Measurements from ENCODE around the gene KCTD13. TPM values are rescaled to one million over a fixed set of nuclear protein-coding genes. Genes with fewer than 3 reads are reported as not detected.
A peak's percentile ranks its signal among the peaks of the same experiment; 100 is the strongest.
"Not testable (repeated sequence)": the region's sequence is repeated elsewhere in the genome, so short reads cannot be mapped to it uniquely, and the experiment has no call there.

The KCTD13 gene
- total RNA-seq, 1 experiment from 2014 or later, result 5.3 TPM

DNA sequence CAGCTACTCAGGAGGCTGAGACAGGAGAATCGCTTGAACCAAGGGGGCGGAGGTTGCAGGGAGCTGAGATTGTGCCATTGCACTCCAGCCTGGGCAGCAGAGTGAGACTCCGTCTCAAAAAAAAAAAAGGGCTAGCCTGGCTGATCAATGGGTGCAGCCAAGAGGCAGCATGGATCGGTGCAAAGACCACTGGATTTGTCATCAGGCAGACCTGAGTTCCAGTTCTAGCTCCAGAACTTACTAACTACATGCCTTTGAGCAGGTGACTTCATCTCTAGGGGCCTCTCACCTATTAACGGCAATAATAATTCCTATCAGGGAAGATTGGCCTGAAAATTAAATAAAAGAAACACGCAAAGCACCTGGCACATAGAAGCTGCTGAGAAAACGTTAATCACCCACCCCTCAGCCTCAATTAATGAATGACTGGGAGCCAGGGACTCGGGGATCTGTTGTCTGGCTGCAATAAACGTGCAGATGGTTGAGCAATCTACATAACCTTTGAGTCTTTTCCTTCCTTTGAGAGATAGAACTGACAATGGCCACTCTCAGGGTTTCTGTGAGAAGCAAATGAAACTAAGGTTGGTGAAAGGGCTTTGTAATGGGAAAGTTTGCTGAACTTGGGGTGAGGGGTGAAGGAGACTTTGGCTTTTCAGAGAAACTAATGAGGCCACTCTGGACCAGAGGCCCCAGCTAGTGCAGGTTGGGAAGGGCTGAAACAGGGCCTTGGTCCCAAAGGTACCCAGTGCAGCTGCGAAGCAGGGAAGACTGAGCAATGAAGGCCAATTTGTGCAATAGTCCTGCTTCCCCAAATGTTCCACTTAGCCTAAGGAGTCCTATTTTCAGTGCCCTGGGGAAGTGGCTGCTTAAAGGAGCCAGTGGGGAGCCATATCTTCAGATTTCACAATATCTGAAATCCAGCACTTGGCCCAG, 34.2 kb downstream of the KCTD13 start:
- Histone ChIP-seq H3K4me3 (no peak overlapping the region), H3K27me3 (no peaks in the 10 kb centered on the region), H3K27ac (no peak overlapping the region), H3K36me3 (no peaks in the 10 kb centered on the region), H3K4me1 (no peaks in the 10 kb centered on the region), H3K9me3 (replicated peaks) (no peaks in the 10 kb centered on the region)
- no peak for DNase-seq

DNA sequence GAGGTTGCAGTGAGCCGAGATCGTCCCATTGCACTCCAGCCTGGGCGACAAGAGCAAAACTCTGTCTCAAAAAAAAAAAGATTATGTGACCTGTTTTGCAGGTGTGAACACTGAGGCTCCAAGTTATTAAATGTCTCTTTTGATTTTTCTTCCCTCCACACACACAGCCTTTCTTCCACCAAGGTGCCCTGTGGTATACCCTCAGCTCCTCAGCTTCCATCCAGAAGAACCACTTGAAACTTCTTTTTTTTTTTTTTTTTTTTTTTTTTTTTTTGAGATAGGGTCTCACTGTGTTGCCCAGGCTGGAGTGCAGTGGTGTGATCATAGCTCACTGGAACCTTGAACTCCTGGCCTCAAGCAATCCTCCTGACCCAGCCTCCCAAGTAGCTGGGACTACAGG, 36.7 kb downstream of the KCTD13 start:
- H3K27ac ChIP-seq; DNase-seq; H3K9me3 ChIP-seq (replicated peaks); H3K4me3 ChIP-seq; H3K36me3 ChIP-seq; H3K27me3 ChIP-seq; H3K4me1 ChIP-seq: not testable (repeated sequence)

DNA sequence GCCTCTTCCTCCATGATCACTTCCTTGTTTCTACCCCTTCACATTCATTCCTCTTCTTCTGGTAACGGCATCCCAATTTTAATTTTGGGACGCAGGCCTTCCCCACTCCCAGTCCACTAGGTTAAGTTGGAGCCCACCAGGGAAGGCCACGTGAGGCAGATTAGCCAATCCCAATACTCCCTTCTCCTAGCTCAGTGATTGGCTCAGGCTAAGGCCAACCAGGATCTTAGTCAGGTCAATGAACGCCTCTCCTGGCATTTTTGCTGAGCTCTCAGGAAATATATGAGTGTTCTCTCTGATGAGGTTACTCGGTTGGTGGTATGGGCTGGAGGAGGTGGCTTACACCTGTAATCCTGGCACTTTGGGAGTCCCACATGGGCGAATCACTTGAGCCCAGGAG, 42.0 kb downstream of the KCTD13 start:
- Histone ChIP-seq H3K9me3 (replicated peaks) (no peaks in the 10 kb centered on the region), H3K27ac (no peak overlapping the region), H3K4me1 (no peaks in the 10 kb centered on the region), H3K27me3 (no peaks in the 10 kb centered on the region), H3K4me3 (no peak overlapping the region), H3K36me3 (no peaks in the 10 kb centered on the region)
- no peak for DNase-seq

DNA sequence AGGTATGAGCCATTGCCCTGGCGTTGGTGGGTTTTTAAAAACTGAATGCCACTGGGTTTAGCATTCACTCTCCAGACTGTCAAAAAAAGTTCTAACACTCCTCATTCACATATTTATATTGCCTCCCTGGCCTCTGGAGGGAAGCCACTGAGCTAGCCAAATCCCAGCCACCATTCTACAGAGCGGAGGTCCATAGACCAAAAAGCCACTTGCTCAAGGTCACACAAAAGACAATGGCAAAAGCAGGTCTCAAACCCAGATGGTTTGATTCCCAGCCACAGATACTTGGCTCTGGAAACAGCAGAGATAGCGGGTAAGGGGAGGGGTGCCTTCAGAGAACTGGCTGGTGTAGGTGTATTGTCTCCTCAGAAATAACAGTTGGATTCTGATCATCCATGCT, 45.0 kb downstream of the KCTD13 start:
- Histone ChIP-seq H3K9me3 (replicated peaks) (no peaks in the 10 kb centered on the region), H3K4me3 (no peak overlapping the region)
- no peak for DNase-seq

GRCh38 chr16:29878172-29878571, 47.9 kb downstream of the KCTD13 start:
- DNase-seq, result no peak
- Histone ChIP-seq H3K4me1 (no peaks in the 10 kb centered on the region), H3K27me3 (no peaks in the 10 kb centered on the region), H3K36me3 (no peaks in the 10 kb centered on the region), H3K4me3 (no peak overlapping the region), H3K27ac (no peak overlapping the region), H3K9me3 (replicated peaks) (no peaks in the 10 kb centered on the region)

More for the DNA sequence above, 45.0 kb downstream of the KCTD13 start:
- H3K27ac ChIP-seq, result no peak overlapping the region
- H3K4me1 ChIP-seq, result no peaks in the 10 kb centered on the region
- no peaks in the 10 kb centered on the region for H3K27me3 ChIP-seq
- H3K36me3 ChIP-seq, result no peaks in the 10 kb centered on the region

DNA sequence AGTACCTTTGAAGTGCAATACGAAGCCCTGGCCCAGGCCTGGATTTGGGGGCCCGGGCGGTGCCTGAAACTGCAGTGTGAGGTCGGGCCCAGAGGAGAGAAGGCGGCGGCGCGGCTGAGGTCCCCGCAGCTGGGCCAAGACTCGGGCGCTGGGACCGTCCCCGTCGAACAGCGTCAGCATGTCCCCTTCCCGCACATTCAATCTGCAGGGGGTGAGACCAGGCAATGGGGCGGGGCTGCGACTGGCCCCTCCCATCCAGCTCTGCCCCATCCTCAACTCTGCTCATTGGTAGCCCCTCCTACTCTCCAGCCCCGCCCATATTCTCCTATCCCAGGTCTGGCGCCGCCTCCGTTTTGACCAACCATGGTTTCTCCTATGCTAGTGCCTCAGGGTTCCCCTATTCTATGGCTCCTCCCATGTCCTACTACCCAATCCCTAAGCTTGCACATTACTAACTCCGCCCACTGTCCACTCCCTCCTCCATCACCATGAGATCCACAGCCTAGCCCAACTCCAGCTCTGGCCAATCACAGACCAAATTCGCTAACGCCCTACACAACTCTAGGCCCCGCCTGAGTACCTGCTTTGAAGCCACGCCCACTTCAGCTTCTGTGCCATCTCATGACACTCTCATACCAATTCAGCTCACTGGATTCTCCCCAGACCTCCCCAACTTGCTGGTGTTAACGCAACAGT, 48.6 kb downstream of the KCTD13 start:
- H3K27ac ChIP-seq, result no peak overlapping the region
- no peaks in the 10 kb centered on the region for H3K36me3 ChIP-seq
- DNase-seq, result peak; percentile 12 to 29
- H3K4me3 ChIP-seq, result no peak overlapping the region
- H3K9me3 ChIP-seq (replicated peaks), result no peaks in the 10 kb centered on the region
- H3K27me3 ChIP-seq, result no peaks in the 10 kb centered on the region; the same call in 1 of the 2 replicates
- H3K4me1 ChIP-seq, result no peaks in the 10 kb centered on the region

- H3K4me3 ChIP-seq, result no peak overlapping the region
- no peaks in the 10 kb centered on the region for H3K4me1 ChIP-seq
- H3K27me3 ChIP-seq, result no peaks in the 10 kb centered on the region; the same call in 1 of the 2 replicates
- no peaks in the 10 kb centered on the region for H3K9me3 ChIP-seq (replicated peaks)
- H3K27ac ChIP-seq, result no peak overlapping the region
- DNase-seq, result no peak
- no peaks in the 10 kb centered on the region for H3K36me3 ChIP-seq
These were observed 49.3 kb downstream of the KCTD13 start for GRCh38 chr16:29876594-29877249.

- Histone ChIP-seq H3K27ac (no peak overlapping the region), H3K27me3 (no peaks in the 10 kb centered on the region; the same call in 1 of the 2 replicates), H3K4me3 (no peak overlapping the region), H3K9me3 (replicated peaks) (no peaks in the 10 kb centered on the region), H3K36me3 (no peaks in the 10 kb centered on the region), H3K4me1 (no peaks in the 10 kb centered on the region)
- DNase-seq, result no peak
These were observed 49.8 kb downstream of the KCTD13 start for GRCh38 chr16:29876217-29876593.

DNA sequence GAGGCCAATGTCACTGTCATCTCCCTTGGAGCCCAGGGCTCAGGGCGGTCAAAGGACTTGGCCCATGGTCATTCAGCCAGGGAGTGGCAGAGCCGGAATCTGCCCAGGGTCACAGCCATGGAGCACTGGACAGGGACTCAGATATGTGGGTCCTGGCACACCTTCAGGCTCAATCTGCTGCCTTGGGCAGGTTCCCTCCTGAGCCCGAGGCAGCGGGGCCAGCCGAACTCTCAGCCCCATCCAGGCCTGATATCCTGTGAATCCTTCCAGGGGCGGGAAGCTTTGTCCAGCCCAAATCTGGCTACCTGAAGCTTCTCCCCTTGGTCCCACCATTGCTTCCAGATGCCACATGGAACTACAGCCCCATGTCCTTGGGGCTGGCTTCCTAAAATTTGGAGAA, 50.8 kb downstream of the KCTD13 start:
- no peaks in the 10 kb centered on the region for H3K9me3 ChIP-seq (replicated peaks)
- DNase-seq, result no peak
- H3K4me3 ChIP-seq, result no peak overlapping the region
- no peaks in the 10 kb centered on the region for H3K36me3 ChIP-seq
- no peak overlapping the region for H3K27ac ChIP-seq
- no peaks in the 10 kb centered on the region for H3K4me1 ChIP-seq
- no peaks in the 10 kb centered on the region; the same call in 1 of the 2 replicates for H3K27me3 ChIP-seq

GRCh38 chr16:29873319-29873718, 52.7 kb downstream of the KCTD13 start:
- Histone ChIP-seq H3K27me3 (peaks cover 3% of the 10 kb centered on the region; the same call in 1 of the 2 replicates), H3K4me3 (no peak overlapping the region)

GRCh38 chr16:29871822-29872546, 54.0 kb downstream of the KCTD13 start:
- H3K4me1 ChIP-seq, result no peaks in the 10 kb centered on the region
- H3K4me3 ChIP-seq, result no peak overlapping the region
- DNase-seq, result no peak
- H3K9me3 ChIP-seq (replicated peaks), result no peaks in the 10 kb centered on the region
- H3K27me3 ChIP-seq, result peaks cover 3% of the 10 kb centered on the region; the same call in 1 of the 2 replicates
- H3K27ac ChIP-seq, result no peak overlapping the region
- H3K36me3 ChIP-seq, result no peaks in the 10 kb centered on the region

More at GRCh38 chr16:29873319-29873718, 52.7 kb downstream of the KCTD13 start:
- H3K9me3 ChIP-seq (replicated peaks), result no peaks in the 10 kb centered on the region
- no peaks in the 10 kb centered on the region for H3K4me1 ChIP-seq
- no peak for DNase-seq
- H3K27ac ChIP-seq, result no peak overlapping the region
- no peaks in the 10 kb centered on the region for H3K36me3 ChIP-seq

DNA sequence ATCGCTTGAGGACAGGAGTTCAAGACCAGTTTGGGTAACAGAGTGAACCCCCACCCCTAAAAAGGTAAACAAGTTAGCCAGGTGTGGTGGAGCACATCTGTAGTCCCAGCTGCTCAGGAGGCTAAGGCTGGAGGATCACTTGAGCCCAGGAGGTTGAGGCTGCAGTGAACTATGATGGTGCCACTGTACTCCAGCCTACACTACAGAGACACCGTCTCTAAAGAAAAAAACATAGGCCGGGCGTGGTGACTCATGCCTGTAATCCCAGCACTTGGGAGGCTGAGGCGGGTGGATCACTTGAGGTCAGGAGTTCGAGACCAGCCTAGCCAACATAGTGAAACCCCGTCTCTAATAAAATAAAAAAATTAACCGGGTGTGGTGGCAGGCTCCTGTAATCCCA, 57.0 kb downstream of the KCTD13 start:
- not testable (repeated sequence) for H3K4me3 ChIP-seq; H3K36me3 ChIP-seq; H3K27ac ChIP-seq; H3K4me1 ChIP-seq; H3K9me3 ChIP-seq (replicated peaks); DNase-seq; H3K27me3 ChIP-seq

DNA sequence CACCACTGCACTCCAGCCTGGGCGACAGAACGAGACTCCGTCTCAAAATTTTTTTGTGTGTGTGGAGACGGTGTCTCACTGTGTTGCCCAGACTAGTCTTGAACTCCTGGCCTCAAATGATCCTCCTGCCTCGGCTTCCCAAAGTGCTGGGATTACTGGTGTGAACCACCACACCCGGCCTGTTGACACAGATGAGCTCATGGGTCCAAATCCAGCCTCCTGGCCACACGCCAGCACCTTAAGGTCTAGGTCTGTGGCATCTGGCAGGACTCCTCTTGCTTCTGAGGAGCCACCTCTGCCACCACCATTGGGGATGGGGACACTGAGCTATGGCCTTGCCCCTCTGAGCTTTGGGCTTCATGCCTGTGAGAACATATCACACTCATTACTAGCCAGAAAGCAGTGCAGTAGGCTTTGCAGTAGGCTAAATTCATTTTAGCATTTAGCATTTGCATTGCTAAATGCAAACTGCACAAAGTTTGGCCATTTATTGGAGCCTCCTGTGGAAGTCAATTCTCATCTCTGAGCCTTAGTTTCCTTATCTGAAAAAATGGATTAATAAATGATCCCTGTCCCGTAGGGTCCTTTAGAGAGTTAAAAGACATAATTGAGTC, 57.5 kb downstream of the KCTD13 start:
- Histone ChIP-seq H3K9me3 (replicated peaks) (no peaks in the 10 kb centered on the region), H3K36me3 (no peaks in the 10 kb centered on the region), H3K4me1 (no peaks in the 10 kb centered on the region), H3K27me3 (peaks cover 3% of the 10 kb centered on the region; the same call in 1 of the 2 replicates), H3K4me3 (no peak overlapping the region), H3K27ac (no peak overlapping the region)
- peak in 1 of 2 experiments; percentile 18 for DNase-seq

DNA sequence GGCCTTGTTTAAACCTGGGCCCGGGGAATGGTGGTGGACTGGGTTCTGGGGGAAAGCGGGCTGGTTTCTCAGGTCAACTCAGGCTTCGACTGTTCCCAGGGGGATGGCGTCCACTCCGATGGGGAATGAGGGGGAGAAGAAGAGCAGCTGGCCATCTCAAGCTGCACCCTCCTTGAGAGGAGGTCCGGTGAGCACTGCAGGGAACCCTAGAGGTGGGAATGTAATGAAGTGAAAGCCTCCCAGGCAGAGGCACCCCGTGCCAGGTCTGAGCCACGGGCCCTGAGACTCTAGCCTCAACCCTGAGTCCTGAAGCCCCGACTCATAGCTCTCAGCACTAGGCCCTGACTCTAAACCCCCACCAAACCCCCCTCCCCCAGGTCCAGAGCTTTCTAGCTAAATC, 61.8 kb downstream of the KCTD13 start:
- Histone ChIP-seq H3K4me1 (no peaks in the 10 kb centered on the region), H3K27me3 (0 out of 2 replicates have a peak, but pooled peaks cover 3% of the 10 kb centered on the region), H3K9me3 (replicated peaks) (no peaks in the 10 kb centered on the region), H3K4me3 (no peak overlapping the region), H3K27ac (no peak overlapping the region), H3K36me3 (no peaks in the 10 kb centered on the region)
- no peak for DNase-seq

All from SJCRH30 (cell line).